HepG2 (cell line): ENCODE measurements around the gene P2RX1. TPM values are rescaled to one million over a fixed set of nuclear protein-coding genes. Genes with fewer than 3 reads are reported as not detected.

Source experiments
- ATAC-seq: fragments of 200-7000 bp; cut with Tn5 transposase; 3 replicates; pipeline ENCODE4 v1.9.1; 2020; ENCODE audit warnings: mild to moderate bottlenecking, moderate library complexity
- BruUV-seq: library from RNA; stranded (reverse); fragments of 400-500 nt; replicated peaks from 2 replicates; lab custom pipeline; 2021; lab: Mats Ljungman, UMichigan
- CTCF ChIA-PET: fragments of 300-600 bp; formaldehyde crosslinking; extraction: SDS; loops from one replicate; lab custom pipeline; 2021; ENCODE audit warnings: low total read pairs, inconsistent platforms, low intra/inter-chr PET ratio; lab: Yijun Ruan, JAX
- POLR2A ChIA-PET: fragments of 350-600 bp; sonication (Branson Sonifier 250); formaldehyde crosslinking; loops from one replicate; lab custom pipeline; 2020; ENCODE audit warnings: antibody characterized with exemption, inconsistent platforms; lab: Yijun Ruan, JAX
- DNase-seq: peaks from one replicate; pipeline ENCODE4 v3.0.0-alpha.2; 2015; ENCODE audit warnings: low spot score
- FAIRE-seq: peaks from 3 replicates; lab custom pipeline; 2011; peaks lifted over from hg19 to GRCh38; lab: Jason Lieb, UNC
- H2AFZ ChIP-seq: one replicate; pipeline ENCODE4 v1.6.1; 2011; ENCODE audit warnings: low read length, inconsistent platforms
- H3K27ac ChIP-seq: fragments of 300-600 bp; 3 replicates; pipeline ENCODE4 v1.8.0; 2011; ENCODE audit warnings: mixed run types, mild to moderate bottlenecking, mixed read lengths, low read length, inconsistent platforms; ENCODE audit not compliant: insufficient read depth; ENCODE audit errors: extremely low read length
- H3K27me3 ChIP-seq, 2 experiments: fragments of 200-600 bp in 1 of 2; 2 replicates in 1 of 2; 3 replicates in 1 of 2; pipeline versions ENCODE4 v1.6.0 to v1.8.0; 2011; ENCODE audit warnings: low read length in 2 of 2, mild to moderate bottlenecking in 2 of 2, moderate library complexity in 2 of 2, inconsistent platforms in 1 of 2; ENCODE audit not compliant: insufficient read depth in 2 of 2, control insufficient read depth in 1 of 2
- H3K36me3 ChIP-seq, 2 experiments: fragments of 200-600 bp in 1 of 2; replicated peaks in 1 of 2; 2 replicates in 1 of 2; 3 replicates in 1 of 2; pipeline versions ENCODE4 v1.5.1 to v1.8.0; 2011; ENCODE audit warnings: low read length in 2 of 2, inconsistent platforms in 1 of 2; ENCODE audit not compliant: insufficient read depth in 2 of 2, control insufficient read depth in 1 of 2
- H3K4me1 ChIP-seq: 2 replicates; pipeline ENCODE4 v1.5.1; 2012; ENCODE audit warnings: low read length, inconsistent platforms; ENCODE audit not compliant: insufficient read depth
- H3K4me2 ChIP-seq: 2 replicates; pipeline ENCODE4 v1.6.0; 2011; ENCODE audit warnings: low read depth, low read length, inconsistent platforms
- H3K4me3 ChIP-seq, 3 experiments: fragments of 200-600 bp in 1 of 3; sonication (generic), shearing (Covaris generic) in 1 of 3; replicated peaks in 1 of 3; 2 replicates each; pipeline ENCODE4 v1.5.1; 2011 to 2016; ENCODE audit warnings: low read length in 3 of 3, inconsistent platforms in 2 of 3, low read depth in 2 of 3, mild to moderate bottlenecking in 2 of 3, control low read depth in 1 of 3, mixed read lengths in 1 of 3; ENCODE audit not compliant: insufficient read depth in 1 of 3
- H3K79me2 ChIP-seq: one replicate; pipeline ENCODE4 v1.6.1; 2011; ENCODE audit warnings: low read length, inconsistent platforms; ENCODE audit not compliant: insufficient read depth
- H3K9ac ChIP-seq: 2 replicates; pipeline ENCODE4 v1.6.0; 2011; ENCODE audit warnings: mild to moderate bottlenecking, low read depth, low read length, inconsistent platforms; ENCODE audit not compliant: insufficient read depth
- H3K9me3 ChIP-seq: 2 replicates; pipeline ENCODE4 v1.5.1; 2012; ENCODE audit warnings: mild to moderate bottlenecking, low read length
- H4K20me1 ChIP-seq: 2 replicates; pipeline ENCODE4 v1.6.0; 2011; ENCODE audit warnings: inconsistent platforms, mild to moderate bottlenecking, low read length, moderate library complexity; ENCODE audit not compliant: insufficient read depth
- CBX1 ChIP-seq: IDR thresholded peaks from one replicate; pipeline ENCODE4 v1.6.1; 2016; ENCODE audit warnings: antibody characterized with exemption, low read depth
- CENPBD1 ChIP-seq: sonication (generic); formaldehyde crosslinking; IDR thresholded peaks from 2 replicates; pipeline ENCODE4 v1.8.0; 2022; ENCODE audit warnings: missing genetic modification reagents, low read depth, mild to moderate bottlenecking, borderline replicate concordance
- ETS1 ChIP-seq: sonication (generic); formaldehyde crosslinking; IDR thresholded peaks from 2 replicates; pipeline ENCODE4 v1.4.0; 2020; ENCODE audit warnings: missing genetic modification reagents
- PAXIP1 ChIP-seq: sonication (generic); formaldehyde crosslinking; conservative IDR thresholded peaks from 2 replicates; pipeline ENCODE4 v1.4.0; 2020; ENCODE audit warnings: mild to moderate bottlenecking, missing genetic modification reagents, moderate library complexity
- WGBS: methylation state at CpG from one replicate; pipeline ENCODE4 v1.1.6; 2017; ENCODE audit warnings: low lambda C conversion rate; 5-methylcytosine and 5-hydroxymethylcytosine counted together
- in situ Hi-C: cut with HindIII; loops from 2 replicates; pipeline ENCODE4 v1.10.0; 2017; ENCODE audit warnings: low pct_unique_long_range_greater_than_20kb; ENCODE audit not compliant: extremely low pct_ligation_motif_present
- intact Hi-C: fragments of 100-400 bp; cut with micrococcal nuclease; formaldehyde crosslinking; loops from one replicate; pipeline ENCODE4 v1.10.0; 2022; ENCODE audit not compliant: unreplicated experiment
- polyA plus RNA-seq, 8 experiments: library from polyadenylated mRNA; depleted of rRNA in 3 of 8; stranded (reverse) in 7 of 8; unstranded in 1 of 8; fragments of >200 nt; fragmentation: Illumina TruSeq in 4 of 8; extraction: Trizol in 4 of 8; gene quantifications; 2 replicates each; pipeline versions ENCODE4 v1.2.1 to v1.2.3, GENCODE V29; 2011 to 2016; ENCODE audit warnings: low read depth in 4 of 8, missing spikeins in 1 of 8, mixed read lengths in 1 of 8; ENCODE audit not compliant: insufficient read depth in 1 of 8
- total RNA-seq, 5 experiments: library from RNA; depleted of rRNA; stranded (reverse); fragments of >200 nt; fragmentation: Illumina TruSeq; extraction: Trizol; gene quantifications; 2 replicates each; pipeline ENCODE4 v1.2.3, GENCODE V29; 2016; ENCODE audit warnings: low read depth in 1 of 5
- TF ChIP-seq, protein P1 (sequence below): sonication (generic); formaldehyde crosslinking; IDR thresholded peaks from 2 replicates; pipeline ENCODE4 v1.5.1; 2020; ENCODE audit warnings: missing genetic modification reagents, mild to moderate bottlenecking, borderline replicate concordance
- TF ChIP-seq, protein P2 (sequence below): sonication (generic); formaldehyde crosslinking; IDR thresholded peaks from 2 replicates; pipeline ENCODE4 v1.9.0; 2022; ENCODE audit warnings: missing genetic modification reagents, mild to moderate bottlenecking, borderline replicate concordance

Gene P2RX1
- total and polyA plus RNA-seq, 2 of the 13 experiments (the other 11 are each of a cell fraction or from before 2014, with no cell fraction given) = 0.04 to 0.50 TPM

GRCh38 chr17:3915581-3915994, 677 bp downstream of the P2RX1 start:
- H3K4me2 ChIP-seq = no peak overlapping the region
- H3K79me2 ChIP-seq = no peaks in the 10 kb centered on the region
- no peak overlapping the region for H3K27ac ChIP-seq
- intact Hi-C loops (no loop called here), in situ Hi-C loops (loop anchor here (10.0 kb wide), 1 partner anchor 159 kb away; no protein-coding TSS in a partner anchor)
- TF ChIP-seq, protein P1, sequence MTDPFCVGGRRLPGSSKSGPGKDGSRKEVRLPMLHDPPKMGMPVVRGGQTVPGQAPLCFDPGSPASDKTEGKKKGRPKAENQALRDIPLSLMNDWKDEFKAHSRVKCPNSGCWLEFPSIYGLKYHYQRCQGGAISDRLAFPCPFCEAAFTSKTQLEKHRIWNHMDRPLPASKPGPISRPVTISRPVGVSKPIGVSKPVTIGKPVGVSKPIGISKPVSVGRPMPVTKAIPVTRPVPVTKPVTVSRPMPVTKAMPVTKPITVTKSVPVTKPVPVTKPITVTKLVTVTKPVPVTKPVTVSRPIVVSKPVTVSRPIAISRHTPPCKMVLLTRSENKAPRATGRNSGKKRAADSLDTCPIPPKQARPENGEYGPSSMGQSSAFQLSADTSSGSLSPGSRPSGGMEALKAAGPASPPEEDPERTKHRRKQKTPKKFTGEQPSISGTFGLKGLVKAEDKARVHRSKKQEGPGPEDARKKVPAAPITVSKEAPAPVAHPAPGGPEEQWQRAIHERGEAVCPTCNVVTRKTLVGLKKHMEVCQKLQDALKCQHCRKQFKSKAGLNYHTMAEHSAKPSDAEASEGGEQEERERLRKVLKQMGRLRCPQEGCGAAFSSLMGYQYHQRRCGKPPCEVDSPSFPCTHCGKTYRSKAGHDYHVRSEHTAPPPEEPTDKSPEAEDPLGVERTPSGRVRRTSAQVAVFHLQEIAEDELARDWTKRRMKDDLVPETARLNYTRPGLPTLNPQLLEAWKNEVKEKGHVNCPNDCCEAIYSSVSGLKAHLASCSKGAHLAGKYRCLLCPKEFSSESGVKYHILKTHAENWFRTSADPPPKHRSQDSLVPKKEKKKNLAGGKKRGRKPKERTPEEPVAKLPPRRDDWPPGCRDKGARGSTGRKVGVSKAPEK (CRISPR knock-in tag) = no peak
- no peak for TF ChIP-seq CENPBD1 (CRISPR knock-in tag)
- TF ChIP-seq PAXIP1 (CRISPR knock-in tag) = no peak
- TF ChIP-seq, protein P2, sequence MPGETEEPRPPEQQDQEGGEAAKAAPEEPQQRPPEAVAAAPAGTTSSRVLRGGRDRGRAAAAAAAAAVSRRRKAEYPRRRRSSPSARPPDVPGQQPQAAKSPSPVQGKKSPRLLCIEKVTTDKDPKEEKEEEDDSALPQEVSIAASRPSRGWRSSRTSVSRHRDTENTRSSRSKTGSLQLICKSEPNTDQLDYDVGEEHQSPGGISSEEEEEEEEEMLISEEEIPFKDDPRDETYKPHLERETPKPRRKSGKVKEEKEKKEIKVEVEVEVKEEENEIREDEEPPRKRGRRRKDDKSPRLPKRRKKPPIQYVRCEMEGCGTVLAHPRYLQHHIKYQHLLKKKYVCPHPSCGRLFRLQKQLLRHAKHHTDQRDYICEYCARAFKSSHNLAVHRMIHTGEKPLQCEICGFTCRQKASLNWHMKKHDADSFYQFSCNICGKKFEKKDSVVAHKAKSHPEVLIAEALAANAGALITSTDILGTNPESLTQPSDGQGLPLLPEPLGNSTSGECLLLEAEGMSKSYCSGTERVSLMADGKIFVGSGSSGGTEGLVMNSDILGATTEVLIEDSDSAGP (CRISPR knock-in tag) = no peak
- no peak for TF ChIP-seq ETS1
- TF ChIP-seq CBX1 = no peak
- no peak overlapping the region for H2AFZ ChIP-seq
- peaks cover 32% of the 10 kb centered on the region for H3K4me1 ChIP-seq
- WGBS = 44% methylated on average over 6 of the region's 13 CpGs
- peaks cover 2 to 38% of the 10 kb centered on the region in 2 experiments; a peak in 4 of 5 replicates for H3K27me3 ChIP-seq
- no peak for ATAC-seq
- ChIA-PET POLR2A (no interaction called here), CTCF (no interaction called here)
- no peaks in the 10 kb centered on the region for H4K20me1 ChIP-seq
- H3K9ac ChIP-seq = no peak overlapping the region
- H3K4me3 ChIP-seq = no peak overlapping the region
- BruUV-seq = no TSS peak
- no peak for DNase-seq
- H3K36me3 ChIP-seq = no peaks in the 10 kb centered on the region
- FAIRE-seq = no peak
- no peaks in the 10 kb centered on the region for H3K9me3 ChIP-seq
